GM12801 (cell line): ENCODE results near the gene GZMB.

Source experiments
- CTCF ChIP-seq: IDR thresholded peaks from one replicate; pipeline ENCODE4 v1.5.1; 2011; ENCODE audit warnings: control low read depth; ENCODE audit not compliant: insufficient read length; ENCODE audit errors: extremely low read depth

Gene GZMB

GRCh38 chr14:24673534-24674203 lies 39.7 kb upstream of the GZMB start:
- TF ChIP-seq CTCF, result no peak

- TF ChIP-seq CTCF, result no peak
These were observed 39.1 kb upstream of the GZMB start for GRCh38 chr14:24673059-24673458.

GRCh38 chr14:24670594-24670993 lies 36.6 kb upstream of the GZMB start:
- TF ChIP-seq CTCF, result no peak

GRCh38 chr14:24669651-24670050 lies 35.7 kb upstream of the GZMB start:
- TF ChIP-seq CTCF, result no peak

- no peak for TF ChIP-seq CTCF
These were observed 31.5 kb upstream of the GZMB start for GRCh38 chr14:24665440-24665991.

GRCh38 chr14:24664366-24664765 lies 30.4 kb upstream of the GZMB start:
- TF ChIP-seq CTCF, result no peak

GRCh38 chr14:24662753-24663152 lies 28.8 kb upstream of the GZMB start:
- no peak for TF ChIP-seq CTCF
